IMR-90 (cell line): ENCODE results near the gene ZNF609. TPM values are rescaled to one million over a fixed set of nuclear protein-coding genes. Genes with fewer than 3 reads are reported as not detected.

Experiments
- ATAC-seq: fragments of 200-7000 bp; cut with Tn5 transposase; 2 replicates; pipeline ENCODE4 v1.9.1; 2020; ENCODE audit warnings: low read depth, mild to moderate bottlenecking, moderate library complexity
- BruUV-seq: library from RNA; stranded (reverse); fragments of 400-500 nt; replicated peaks from 2 replicates; lab custom pipeline; 2021; lab: Mats Ljungman, UMichigan
- CTCF ChIA-PET: fragments of 300-600 bp; formaldehyde crosslinking; extraction: SDS; loops from one replicate; lab custom pipeline; 2021; ENCODE audit warnings: antibody characterized with exemption; lab: Yijun Ruan, JAX
- POLR2A ChIA-PET: fragments of 300-600 bp; sonication (Branson Sonifier 250); formaldehyde crosslinking; loops from one replicate; lab custom pipeline; 2022; ENCODE audit warnings: antibody characterized with exemption; ENCODE audit not compliant: unreplicated experiment; lab: Charles Lee
- DNase-seq: peaks from one replicate; pipeline ENCODE4 v3.0.0; 2013
- H2AFZ ChIP-seq: replicated peaks from 2 replicates; pipeline ENCODE3; 2013; ENCODE audit warnings: low read length, mild to moderate bottlenecking; ENCODE audit not compliant: poor library complexity
- H2AK5ac ChIP-seq: 2 replicates; pipeline ENCODE4 v1.6.1; 2013; ENCODE audit warnings: low read depth, low read length, inconsistent platforms
- H2AK9ac ChIP-seq: replicated peaks from 2 replicates; pipeline ENCODE3; 2013; ENCODE audit warnings: mild to moderate bottlenecking, low read depth, low read length, moderate library complexity; ENCODE audit not compliant: poor library complexity
- H2BK120ac ChIP-seq: 2 replicates; pipeline ENCODE4 v1.6.1; 2013; ENCODE audit warnings: low read depth, low read length, inconsistent platforms
- H2BK15ac ChIP-seq: 3 replicates; pipeline ENCODE4 v1.6.1; 2013; ENCODE audit warnings: low read depth, low read length, inconsistent platforms
- H2BK20ac ChIP-seq: 2 replicates; pipeline ENCODE4 v1.6.1; 2013; ENCODE audit warnings: low read depth, mild to moderate bottlenecking, inconsistent platforms, low read length, moderate library complexity
- H2BK5ac ChIP-seq: 2 replicates; pipeline ENCODE4 v1.6.1; 2013; ENCODE audit warnings: mild to moderate bottlenecking, low read depth, low read length, inconsistent platforms; ENCODE audit not compliant: poor library complexity, severe bottlenecking
- H3K14ac ChIP-seq: replicated peaks from 2 replicates; pipeline ENCODE4 v1.6.1; 2013; ENCODE audit warnings: low read depth, low read length, inconsistent platforms
- H3K18ac ChIP-seq: 2 replicates; pipeline ENCODE4 v1.6.1; 2013; ENCODE audit warnings: low read depth, low read length, control low read depth
- H3K23ac ChIP-seq: 2 replicates; pipeline ENCODE4 v1.6.1; 2013; ENCODE audit warnings: low read depth, low read length, inconsistent platforms
- H3K27ac ChIP-seq: 2 replicates; pipeline ENCODE4 v1.5.1; 2013; ENCODE audit warnings: mild to moderate bottlenecking, control low read depth, low read length; ENCODE audit not compliant: insufficient read depth
- H3K27me3 ChIP-seq: 2 replicates; pipeline ENCODE4 v1.6.1; 2013; ENCODE audit warnings: low read length; ENCODE audit not compliant: control insufficient read depth, insufficient read depth
- H3K36me3 ChIP-seq: 2 replicates; pipeline ENCODE4 v1.6.1; 2013; ENCODE audit warnings: low read length, mixed read lengths; ENCODE audit not compliant: control insufficient read depth, insufficient read depth
- H3K4ac ChIP-seq: 2 replicates; pipeline ENCODE4 v1.6.1; 2013; ENCODE audit warnings: low read depth, low read length, inconsistent platforms
- H3K4me1 ChIP-seq: 2 replicates; pipeline ENCODE4 v1.6.1; 2013; ENCODE audit warnings: low read length, mixed read lengths; ENCODE audit not compliant: control insufficient read depth, insufficient read depth
- H3K4me2 ChIP-seq: 2 replicates; pipeline ENCODE4 v1.6.1; 2013; ENCODE audit warnings: low read depth, mild to moderate bottlenecking, control low read depth, low read length, moderate library complexity
- H3K4me3 ChIP-seq: 2 replicates; pipeline ENCODE4 v1.5.1; 2013; ENCODE audit warnings: low read depth, mild to moderate bottlenecking, control low read depth, low read length, moderate library complexity; ENCODE audit not compliant: insufficient read depth
- H3K56ac ChIP-seq: 2 replicates; pipeline ENCODE4 v1.6.1; 2013; ENCODE audit warnings: low read length, inconsistent platforms; ENCODE audit not compliant: insufficient read depth; ENCODE audit errors: extremely low read depth
- H3K79me1 ChIP-seq, 2 experiments: 2 replicates each; pipeline ENCODE4 v1.6.1; 2013; ENCODE audit warnings: low read length in 2 of 2, inconsistent platforms in 1 of 2, low read depth in 1 of 2
- H3K9ac ChIP-seq: 2 replicates; pipeline ENCODE4 v1.6.1; 2013; ENCODE audit warnings: low read depth, low read length, control low read depth
- H3K9me1 ChIP-seq: 2 replicates; pipeline ENCODE4 v1.6.1; 2013; ENCODE audit warnings: low read length, inconsistent platforms; ENCODE audit not compliant: insufficient read depth
- H3K9me3 ChIP-seq: 2 replicates; pipeline ENCODE4 v1.6.1; 2013; ENCODE audit warnings: low read length; ENCODE audit not compliant: control insufficient read depth, insufficient read depth
- H4K20me1 ChIP-seq: 2 replicates; pipeline ENCODE4 v1.6.1; 2013; ENCODE audit warnings: low read length, inconsistent platforms; ENCODE audit not compliant: insufficient read depth
- H4K5ac ChIP-seq: 2 replicates; pipeline ENCODE4 v1.6.1; 2013; ENCODE audit warnings: mild to moderate bottlenecking, low read depth, low read length, control low read depth
- H4K8ac ChIP-seq, 2 experiments: 2 replicates each; pipeline ENCODE4 v1.6.1; 2013; ENCODE audit warnings: low read depth in 2 of 2, low read length in 2 of 2, control low read depth in 1 of 2, inconsistent platforms in 1 of 2
- H4K91ac ChIP-seq: 2 replicates; pipeline ENCODE4 v1.6.1; 2013; ENCODE audit warnings: low read depth, low read length, inconsistent platforms; ENCODE audit not compliant: insufficient read depth
- CEBPB ChIP-seq: IDR thresholded peaks from 2 replicates; pipeline ENCODE4 v1.6.1; 2012; ENCODE audit warnings: low read depth, low read length, improper control_type of control experiment
- MAFK ChIP-seq: IDR thresholded peaks from 2 replicates; pipeline ENCODE4 v1.6.1; 2012; ENCODE audit warnings: low read depth, low read length, improper control_type of control experiment
- WGBS, 2 experiments: methylation state at CpG; one replicate each; pipeline versions ENCODE4 v1.1.5 to v1.1.7; 2013; ENCODE audit warnings: missing lambda C conversion rate in 2 of 2; ENCODE audit not compliant: insufficient read length in 1 of 2; ENCODE audit errors: extremely low coverage in 2 of 2; 5-methylcytosine and 5-hydroxymethylcytosine counted together
- dilution Hi-C: fragments of 300-500 bp; cut with HindIII; formaldehyde crosslinking; loops from one replicate; pipeline ENCODE4 v1.14.3; 2018; ENCODE audit warnings: low sequenced_read_pairs; ENCODE audit not compliant: unreplicated experiment
- in situ Hi-C: fragments of 300-500 bp; cut with MboI; formaldehyde crosslinking; loops from 3 replicates; pipeline ENCODE4 v1.14.3; 2019; ENCODE audit warnings: low sequenced_read_pairs, inconsistent platforms, mixed read lengths
- intact Hi-C: fragments of 100-400 bp; cut with micrococcal nuclease; formaldehyde crosslinking; loops from 2 replicates; pipeline ENCODE4 v1.10.0; 2022
- polyA plus RNA-seq, 3 experiments: library from polyadenylated mRNA; depleted of rRNA; stranded (reverse); fragments of >200 nt; gene quantifications; 2 replicates each; pipeline ENCODE4 v1.2.3, GENCODE V29; 2012; ENCODE audit warnings: low replicate concordance in 1 of 3
- total RNA-seq: library from RNA; depleted of rRNA; stranded (reverse); fragments of >200 nt; gene quantifications from 2 replicates; pipeline ENCODE4 v1.2.3, GENCODE V29; 2012

ZNF609 gene
- total and polyA plus RNA-seq, 2 of the 4 experiments (the other 2 are of a cell fraction), result 10.4 to 12.5 TPM

DNA sequence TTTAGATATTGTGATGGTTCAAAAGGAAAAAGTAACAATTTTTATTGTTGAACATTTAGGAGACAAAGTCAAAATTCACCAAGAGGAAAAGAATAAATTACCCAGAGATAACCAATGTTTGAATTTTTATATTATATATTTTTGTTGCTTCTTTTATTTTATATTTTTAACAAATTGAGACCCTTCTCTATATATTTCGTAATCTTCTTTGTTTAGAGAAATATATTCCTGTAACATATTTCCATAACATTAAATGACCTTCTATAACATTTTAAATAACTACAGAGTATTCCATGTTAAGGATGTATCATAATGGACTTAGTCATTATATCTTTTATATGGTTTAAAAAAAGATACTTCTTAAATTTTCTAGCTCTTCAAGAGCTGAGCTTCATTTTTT lies 187.0 kb downstream of the ZNF609 start:
- H3K27me3 ChIP-seq, result no peaks in the 10 kb centered on the region
- no peak overlapping the region for H4K8ac ChIP-seq
- no CpG with 5 or more reads among the region's 1 CpG for WGBS, 2 experiments
- H4K20me1 ChIP-seq, result peaks cover 13% of the 10 kb centered on the region
- H3K14ac ChIP-seq, result no peak overlapping the region
- no peak overlapping the region for H3K9ac ChIP-seq
- no peak for DNase-seq
- no peak overlapping the region for H2BK120ac ChIP-seq
- H3K27ac ChIP-seq, result no peak overlapping the region
- peaks cover 38 to 57% of the 10 kb centered on the region in 2 experiments for H3K79me1 ChIP-seq
- no peak overlapping the region for H2AK5ac ChIP-seq
- no peak overlapping the region for H2BK15ac ChIP-seq
- H3K4me2 ChIP-seq, result no peak overlapping the region
- TF ChIP-seq CEBPB, result 0 out of 2 replicates have a peak, but pooled peaks have one; percentile 2
- no peak for TF ChIP-seq MAFK
- intact Hi-C loops (no loop called here), in situ Hi-C loops (no loop called here), dilution Hi-C loops (no loop called here)
- no peak overlapping the region for H4K5ac ChIP-seq
- no peak overlapping the region for H3K4ac ChIP-seq
- BruUV-seq, result no TSS peak
- H2BK5ac ChIP-seq, result no peak overlapping the region
- peaks cover 4% of the 10 kb centered on the region; the same call in 1 of the 2 replicates for H3K9me1 ChIP-seq
- no peak overlapping the region for H3K23ac ChIP-seq
- ChIA-PET CTCF (no interaction called here), POLR2A (no interaction called here)
- no peak overlapping the region for H3K18ac ChIP-seq
- ATAC-seq, result no peak
- H3K9me3 ChIP-seq, result no peaks in the 10 kb centered on the region
- H4K91ac ChIP-seq, result no peak overlapping the region
- no peak overlapping the region for H3K56ac ChIP-seq
- H3K36me3 ChIP-seq, result peaks cover under 1% of the 10 kb centered on the region; the same call in 1 of the 2 replicates
- no peak overlapping the region for H3K4me3 ChIP-seq
- no peak overlapping the region for H2BK20ac ChIP-seq
- peaks cover 7% of the 10 kb centered on the region for H3K4me1 ChIP-seq
- H2AFZ ChIP-seq, result no peak overlapping the region
- H2AK9ac ChIP-seq, result no peak overlapping the region
